ENCODE measurements around the gene FHL3.
"Not testable (repeated sequence)": the region's sequence is repeated elsewhere in the genome, so short reads cannot be mapped to it uniquely, and the experiment has no call there.

FHL3 gene

GRCh38 chr1:37983546-37983945 is 21.8 kb downstream of the FHL3 start:
- FAIRE-seq = no peak

- FAIRE-seq = no peak
These were observed 26.8 kb downstream of the FHL3 start for GRCh38 chr1:37978541-37978940.

GRCh38 chr1:37975083-37975482 is 30.2 kb downstream of the FHL3 start:
- FAIRE-seq = not testable (repeated sequence)

GRCh38 chr1:37974567-37974966 is 30.7 kb downstream of the FHL3 start:
- no peak for FAIRE-seq

- FAIRE-seq = not testable (repeated sequence)
These were observed 31.6 kb downstream of the FHL3 start for GRCh38 chr1:37973684-37974083.

- no peak for FAIRE-seq
These were observed 40.0 kb downstream of the FHL3 start for GRCh38 chr1:37965301-37965700.

GRCh38 chr1:37964106-37964505 is 41.2 kb downstream of the FHL3 start:
- FAIRE-seq = not testable (repeated sequence)

GRCh38 chr1:37958690-37959089 is 46.6 kb downstream of the FHL3 start:
- FAIRE-seq = no peak

- no peak for FAIRE-seq
These were observed 49.6 kb downstream of the FHL3 start for GRCh38 chr1:37955685-37956084.

GRCh38 chr1:37954316-37954971 is 50.9 kb downstream of the FHL3 start:
- no peak for FAIRE-seq

GRCh38 chr1:37952738-37953137 is 52.6 kb downstream of the FHL3 start:
- no peak for FAIRE-seq

- FAIRE-seq = no peak
These were observed 53.3 kb downstream of the FHL3 start for GRCh38 chr1:37951783-37952624.

GRCh38 chr1:37951041-37951782 is 54.1 kb downstream of the FHL3 start:
- no peak for FAIRE-seq

GRCh38 chr1:37949524-37950152 is 55.7 kb downstream of the FHL3 start:
- FAIRE-seq = no peak

- FAIRE-seq = no peak
These were observed 56.5 kb downstream of the FHL3 start for GRCh38 chr1:37948841-37949240.

- FAIRE-seq = no peak
These were observed 57.1 kb downstream of the FHL3 start for GRCh38 chr1:37948166-37948565.

GRCh38 chr1:37947364-37947763 is 58.0 kb downstream of the FHL3 start:
- no peak for FAIRE-seq
